ENCODE data around the gene IFNAR2. TPM values are rescaled to one million over a fixed set of nuclear protein-coding genes. Genes with fewer than 3 reads are reported as not detected.
"Not testable (repeated sequence)": the region's sequence is repeated elsewhere in the genome, so short reads cannot be mapped to it uniquely, and the experiment has no call there.

Gene IFNAR2
- total and polyA plus RNA-seq, 8 donors, result 4.0 to 26.8 (median 8.0) TPM

DNA sequence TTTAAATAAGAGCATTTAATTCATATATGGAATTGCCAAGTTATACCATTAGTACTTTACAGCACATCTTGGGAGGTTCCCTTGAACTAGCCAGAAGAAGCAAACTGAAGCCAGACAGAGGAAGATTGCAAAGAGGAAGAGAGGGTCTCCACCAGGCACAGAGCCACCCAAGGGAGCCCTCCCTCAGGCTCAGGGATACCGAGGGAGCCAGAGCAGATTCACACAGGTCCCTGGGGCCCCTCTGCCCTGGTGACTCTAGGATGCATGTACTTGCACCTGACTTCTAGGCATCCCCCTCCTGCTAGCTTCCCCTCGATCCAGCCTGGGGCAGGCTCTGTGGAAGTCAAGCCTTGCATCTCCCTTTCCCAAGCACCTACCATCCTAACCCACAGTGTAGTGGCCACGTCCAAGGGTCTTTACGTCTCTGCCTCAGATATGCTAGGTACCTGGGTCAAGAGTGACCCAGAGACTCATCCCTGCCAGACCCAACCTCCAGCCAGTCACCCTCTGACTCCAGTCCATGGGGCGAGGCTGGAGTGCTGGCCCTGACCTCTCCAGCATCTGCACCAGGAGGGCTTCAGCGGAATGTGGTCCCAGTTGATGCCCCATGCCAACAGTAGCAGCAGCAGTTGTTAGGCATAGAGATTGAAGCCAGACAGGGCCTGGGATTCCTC lies 6.4 kb downstream of the IFNAR2 start:
- Histone ChIP-seq H3K27me3 (no peaks in the 10 kb centered on the region), H3K27ac (no peak overlapping the region), H3K36me3 (no peaks in the 10 kb centered on the region), H3K9me3 (no peaks in the 10 kb centered on the region), H3K4me3 (no peak overlapping the region), H3K4me1 (peaks cover 0 to 7% (median 0%) of the 10 kb centered on the region in 3 donors)
- ATAC-seq (no peak), FAIRE-seq (no peak), DNase-seq (no peak)
- intact Hi-C loops (cut with DNase I), result no loop called here
- WGBS, 2 donors, result 94 to 97% methylated on average over 6 of the region's 6 CpGs
- TF ChIP-seq, protein P1, sequence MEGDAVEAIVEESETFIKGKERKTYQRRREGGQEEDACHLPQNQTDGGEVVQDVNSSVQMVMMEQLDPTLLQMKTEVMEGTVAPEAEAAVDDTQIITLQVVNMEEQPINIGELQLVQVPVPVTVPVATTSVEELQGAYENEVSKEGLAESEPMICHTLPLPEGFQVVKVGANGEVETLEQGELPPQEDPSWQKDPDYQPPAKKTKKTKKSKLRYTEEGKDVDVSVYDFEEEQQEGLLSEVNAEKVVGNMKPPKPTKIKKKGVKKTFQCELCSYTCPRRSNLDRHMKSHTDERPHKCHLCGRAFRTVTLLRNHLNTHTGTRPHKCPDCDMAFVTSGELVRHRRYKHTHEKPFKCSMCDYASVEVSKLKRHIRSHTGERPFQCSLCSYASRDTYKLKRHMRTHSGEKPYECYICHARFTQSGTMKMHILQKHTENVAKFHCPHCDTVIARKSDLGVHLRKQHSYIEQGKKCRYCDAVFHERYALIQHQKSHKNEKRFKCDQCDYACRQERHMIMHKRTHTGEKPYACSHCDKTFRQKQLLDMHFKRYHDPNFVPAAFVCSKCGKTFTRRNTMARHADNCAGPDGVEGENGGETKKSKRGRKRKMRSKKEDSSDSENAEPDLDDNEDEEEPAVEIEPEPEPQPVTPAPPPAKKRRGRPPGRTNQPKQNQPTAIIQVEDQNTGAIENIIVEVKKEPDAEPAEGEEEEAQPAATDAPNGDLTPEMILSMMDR (IDR thresholded peaks at IDR 0.05), result no peak

DNA sequence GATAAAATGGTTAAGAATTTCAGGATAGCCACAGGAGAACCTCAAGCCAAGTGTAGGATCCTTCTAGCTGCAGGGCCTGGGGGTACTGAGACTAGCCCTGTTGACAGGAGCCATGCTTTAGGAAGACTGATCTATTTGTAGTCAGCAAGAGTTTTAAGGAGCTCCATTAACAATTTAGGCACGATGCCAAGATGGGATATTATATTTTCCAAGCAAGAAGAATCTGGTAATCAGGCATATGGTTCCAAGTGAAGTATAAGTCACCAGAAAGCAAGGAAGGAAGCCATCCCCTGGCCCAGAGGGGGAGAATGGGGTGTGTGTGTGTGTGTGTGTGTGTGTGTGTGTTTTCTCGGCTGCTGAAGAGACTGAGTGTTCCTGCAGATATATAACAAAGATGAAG lies 7.0 kb downstream of the IFNAR2 start:
- Histone ChIP-seq H3K4me1 (peaks cover 0 to under 1% (median 0%) of the 10 kb centered on the region in 3 donors), H3K27me3 (no peaks in the 10 kb centered on the region), H3K4me3 (no peak overlapping the region), H3K27ac (no peak overlapping the region), H3K9me3 (no peaks in the 10 kb centered on the region), H3K36me3 (no peaks in the 10 kb centered on the region)
- DNase-seq (no peak), ATAC-seq (no peak), FAIRE-seq (no peak)
- WGBS, 2 donors, result 73 to 88% methylated on average over 2 of the region's 2 CpGs
- TF ChIP-seq, protein P1 (IDR thresholded peaks at IDR 0.05), result no peak
- intact Hi-C loops (cut with DNase I), result no loop called here

GRCh38 chr21:33237486-33237885 lies 7.7 kb downstream of the IFNAR2 start:
- H3K4me1 ChIP-seq, result no peaks in the 10 kb centered on the region
- no peak overlapping the region for H3K27ac ChIP-seq
- no peaks in the 10 kb centered on the region for H3K36me3 ChIP-seq
- ATAC-seq (no peak), FAIRE-seq (no peak), DNase-seq (no peak)
- intact Hi-C loops (cut with DNase I), result no loop called here
- H3K9me3 ChIP-seq, result no peaks in the 10 kb centered on the region
- TF ChIP-seq, protein P1 (IDR thresholded peaks at IDR 0.05), result no peak
- no peak overlapping the region for H3K4me3 ChIP-seq
- 86 to 92% methylated on average over 3 of the region's 3 CpGs for WGBS, 2 donors
- H3K27me3 ChIP-seq, result no peaks in the 10 kb centered on the region

GRCh38 chr21:33238146-33238545 lies 8.4 kb downstream of the IFNAR2 start:
- Histone ChIP-seq H3K4me1 (no peaks in the 10 kb centered on the region), H3K27ac (no peak overlapping the region), H3K36me3 (no peaks in the 10 kb centered on the region), H3K9me3 (no peaks in the 10 kb centered on the region), H3K27me3 (no peaks in the 10 kb centered on the region), H3K4me3 (no peak overlapping the region)
- ATAC-seq (no peak), FAIRE-seq (no peak), DNase-seq (no peak)
- 90 to 95% methylated on average over 4 of the region's 4 CpGs for WGBS, 2 donors
- TF ChIP-seq, protein P1 (IDR thresholded peaks at IDR 0.05), result no peak
- intact Hi-C loops (cut with DNase I), result no loop called here

DNA sequence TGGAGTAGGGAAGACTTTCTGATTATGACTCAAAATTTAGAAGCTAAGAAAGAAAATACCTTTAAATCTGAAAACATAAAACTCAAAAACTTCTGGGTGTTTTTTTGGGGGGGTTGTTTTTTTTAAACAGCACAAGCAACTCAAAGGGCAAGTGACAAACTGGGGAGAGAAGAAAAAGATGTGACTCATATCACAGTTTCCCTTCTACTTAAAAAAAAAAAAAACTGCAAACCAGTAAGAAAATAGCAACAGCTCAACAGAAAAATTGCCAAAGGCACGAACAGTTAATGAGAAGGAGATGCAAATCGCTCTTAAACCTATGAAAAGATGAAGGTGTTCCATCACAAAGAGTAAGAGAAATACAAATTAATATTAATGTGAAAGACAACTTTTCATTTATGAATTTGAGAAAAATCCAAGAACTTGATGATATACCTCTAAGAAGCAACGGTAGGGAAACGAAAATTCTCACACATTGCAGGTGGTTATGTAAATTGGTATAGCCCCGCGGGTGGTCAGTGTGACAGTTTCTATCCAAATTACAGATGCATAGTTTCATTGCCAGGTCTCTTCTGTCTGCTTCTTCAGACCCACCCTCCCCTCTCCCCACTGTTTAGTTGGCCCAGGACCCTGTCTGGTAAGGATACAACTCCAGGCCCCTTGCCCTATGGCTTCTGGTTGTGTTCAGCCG lies 9.0 kb downstream of the IFNAR2 start:
- DNase-seq (no peak), ATAC-seq (no peak), FAIRE-seq (no peak)
- Histone ChIP-seq H3K27ac (no peak overlapping the region), H3K4me3 (no peak overlapping the region), H3K9me3 (no peaks in the 10 kb centered on the region), H3K27me3 (no peaks in the 10 kb centered on the region), H3K4me1 (no peaks in the 10 kb centered on the region), H3K36me3 (no peaks in the 10 kb centered on the region)
- 82 to 88% methylated on average over 7 of the region's 7 CpGs for WGBS, 2 donors
- intact Hi-C loops (cut with DNase I), result no loop called here
- TF ChIP-seq, protein P1 (IDR thresholded peaks at IDR 0.05), result no peak

GRCh38 chr21:33239559-33240127 lies 9.9 kb downstream of the IFNAR2 start:
- H3K27me3 ChIP-seq; H3K9me3 ChIP-seq; H3K4me3 ChIP-seq; H3K27ac ChIP-seq; intact Hi-C loops (cut with DNase I); H3K4me1 ChIP-seq; DNase-seq; FAIRE-seq; ATAC-seq; H3K36me3 ChIP-seq: not testable (repeated sequence)

Measured in pancreas (tissue), 10 donors.